ENCODE measurements around the gene SAMD4B.

DNA sequence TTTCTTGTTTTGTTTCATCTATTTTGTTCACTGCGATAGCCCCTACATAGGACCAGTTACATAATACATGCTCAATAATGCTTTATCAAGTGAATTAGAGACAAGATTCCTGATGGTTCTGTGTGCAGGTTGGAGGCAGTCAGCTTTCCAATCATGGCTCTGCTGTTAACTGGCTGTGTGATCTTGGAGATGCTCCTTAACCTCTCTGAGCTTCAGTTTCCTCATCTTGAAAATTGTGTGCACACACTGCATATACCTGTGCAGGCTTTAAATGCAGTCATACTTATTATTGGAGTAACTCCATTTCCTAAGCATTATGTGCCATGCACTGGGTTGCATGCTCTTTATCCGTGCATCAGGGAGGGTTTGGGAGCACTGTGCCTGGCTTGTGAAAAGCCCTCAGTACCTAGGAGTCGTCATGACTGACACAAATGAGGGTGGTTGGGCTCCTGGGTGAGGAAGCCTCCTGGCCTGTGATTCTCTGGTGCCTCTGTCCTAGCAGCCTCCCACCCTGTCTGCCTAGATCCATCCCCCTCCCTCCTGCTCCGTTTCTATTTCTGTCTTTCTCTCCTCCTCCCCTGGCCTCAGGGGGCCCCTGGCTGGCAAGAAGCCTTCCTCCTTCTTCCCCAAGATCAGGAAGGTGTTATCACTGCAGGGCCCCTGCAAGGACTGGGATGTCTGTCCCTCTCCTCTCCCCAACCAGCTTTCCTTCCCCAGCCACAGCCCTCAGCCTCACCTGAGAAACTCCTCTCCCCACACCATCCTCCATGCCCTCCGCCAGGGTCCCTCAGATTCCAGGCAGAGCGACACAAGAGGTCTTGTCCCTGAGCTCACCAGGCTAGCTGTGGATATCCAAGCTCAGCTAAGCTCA is 37.3 kb upstream of the SAMD4B start:
- TF ChIP-seq SUZ12 (IDR thresholded peaks at IDR 0.05; ENCODE audit: extremely low read depth, insufficient read depth, insufficient read length) (no peak), ZNF274 (IDR thresholded peaks at IDR 0.05; ENCODE audit: low read depth, low read length) (no peak), YY1 (IDR thresholded peaks at IDR 0.05; ENCODE audit: insufficient read depth, insufficient read length) (no peak)

All from NT2/D1 (cell line).